Rectal smooth muscle tissue (tissue), 1 donor: ENCODE results near the gene MEAK7.

Experiments used
- H3K27ac ChIP-seq: one replicate; pipeline ENCODE4 v1.7.0; 2013; ENCODE audit warnings: low read depth, low read length, inconsistent platforms
- H3K27me3 ChIP-seq: one replicate; pipeline ENCODE4 v1.7.0; 2013; ENCODE audit warnings: low read length; ENCODE audit not compliant: control insufficient read depth, insufficient read depth
- H3K36me3 ChIP-seq: one replicate; pipeline ENCODE4 v1.7.0; 2013; ENCODE audit warnings: low read length; ENCODE audit not compliant: control insufficient read depth, insufficient read depth
- H3K4me1 ChIP-seq: one replicate; pipeline ENCODE4 v1.7.0; 2013; ENCODE audit warnings: low read length; ENCODE audit not compliant: control insufficient read depth, insufficient read depth
- H3K4me3 ChIP-seq: one replicate; pipeline ENCODE4 v1.7.0; 2013; ENCODE audit warnings: low read length
- H3K9ac ChIP-seq: one replicate; pipeline ENCODE4 v1.7.0; 2013; ENCODE audit warnings: low read length

The MEAK7 gene

DNA sequence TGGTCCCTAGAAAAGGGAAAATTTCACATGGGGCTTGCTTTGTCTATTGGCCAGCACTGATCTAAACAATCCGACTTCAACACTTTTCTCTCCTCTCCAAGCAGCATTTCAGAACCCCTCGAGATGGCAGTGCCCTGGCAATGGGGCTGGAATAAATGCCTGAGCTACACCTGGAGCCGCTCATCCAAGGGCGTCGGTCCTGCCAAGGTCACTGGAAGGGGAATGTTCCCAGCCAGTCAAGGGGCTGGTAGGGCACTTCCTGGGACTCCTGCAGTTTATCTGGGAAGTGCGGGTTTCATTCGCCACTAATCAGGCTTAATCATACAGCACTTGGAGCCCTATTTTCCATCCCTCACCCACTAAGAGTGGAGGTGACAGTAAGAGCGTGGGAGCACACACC lies 17.1 kb downstream of the MEAK7 start:
- Histone ChIP-seq H3K36me3 (peaks cover 5% of the 10 kb centered on the region), H3K27ac (no peak overlapping the region), H3K4me3 (no peak overlapping the region), H3K27me3 (no peaks in the 10 kb centered on the region), H3K4me1 (no peaks in the 10 kb centered on the region), H3K9ac (no peak overlapping the region)

DNA sequence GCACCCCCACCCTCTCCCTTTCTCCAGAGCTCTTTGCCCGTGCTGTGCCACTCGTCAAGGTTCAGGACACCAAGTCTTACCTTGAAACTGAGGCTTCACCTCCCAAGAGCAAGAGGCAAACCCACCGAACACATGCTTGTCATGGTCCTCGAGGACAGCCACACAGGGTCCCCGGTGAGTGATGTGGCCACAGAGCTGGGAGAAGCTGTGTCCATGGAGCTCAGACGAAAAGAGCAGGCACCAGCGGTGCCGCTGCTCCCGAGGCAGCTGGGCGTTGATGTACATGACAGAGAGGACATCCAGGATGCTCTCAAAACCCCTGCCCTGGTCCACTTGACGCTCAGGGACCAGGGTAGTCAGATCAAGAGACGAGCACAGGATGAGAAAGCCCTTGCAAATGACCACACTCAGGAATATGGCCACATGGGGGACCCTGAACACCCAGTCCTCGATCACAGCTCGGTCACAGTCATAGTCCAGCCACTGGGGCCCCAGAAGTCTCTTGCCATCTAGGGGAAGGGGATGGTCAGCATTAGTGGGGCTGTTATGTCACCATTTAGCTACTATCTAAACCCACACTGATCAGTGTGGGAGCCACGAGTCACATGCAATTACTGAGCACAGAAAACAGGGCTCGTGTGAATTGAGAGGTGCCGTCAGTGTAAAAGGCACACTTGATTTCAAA lies 17.8 kb downstream of the MEAK7 start:
- no peaks in the 10 kb centered on the region for H3K27me3 ChIP-seq
- H3K4me3 ChIP-seq: no peak overlapping the region
- H3K36me3 ChIP-seq: peaks cover 5% of the 10 kb centered on the region
- no peak overlapping the region for H3K27ac ChIP-seq
- H3K4me1 ChIP-seq: no peaks in the 10 kb centered on the region
- H3K9ac ChIP-seq: no peak overlapping the region

DNA sequence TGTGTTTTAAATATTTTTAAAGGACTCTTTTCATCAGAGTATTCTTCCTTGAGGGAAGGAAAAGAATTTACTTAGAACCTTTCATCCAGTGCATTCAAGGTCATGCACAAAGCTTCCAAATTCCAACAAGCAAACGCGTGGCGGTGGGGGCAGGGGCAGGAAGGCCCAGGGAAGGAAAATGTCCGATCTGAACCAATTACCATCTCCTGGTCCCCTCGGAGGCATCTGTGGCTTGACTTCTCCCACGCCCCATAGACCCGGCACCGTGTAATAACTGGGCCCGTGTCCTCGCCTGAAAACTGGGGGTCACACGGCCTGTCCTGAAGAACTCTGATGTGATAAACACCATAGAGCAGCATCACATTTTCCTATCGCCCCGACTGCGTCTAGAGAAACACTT lies 18.3 kb downstream of the MEAK7 start:
- Histone ChIP-seq H3K36me3 (peaks cover 5% of the 10 kb centered on the region), H3K4me1 (no peaks in the 10 kb centered on the region), H3K9ac (no peak overlapping the region), H3K27ac (no peak overlapping the region), H3K27me3 (no peaks in the 10 kb centered on the region), H3K4me3 (no peak overlapping the region)

DNA sequence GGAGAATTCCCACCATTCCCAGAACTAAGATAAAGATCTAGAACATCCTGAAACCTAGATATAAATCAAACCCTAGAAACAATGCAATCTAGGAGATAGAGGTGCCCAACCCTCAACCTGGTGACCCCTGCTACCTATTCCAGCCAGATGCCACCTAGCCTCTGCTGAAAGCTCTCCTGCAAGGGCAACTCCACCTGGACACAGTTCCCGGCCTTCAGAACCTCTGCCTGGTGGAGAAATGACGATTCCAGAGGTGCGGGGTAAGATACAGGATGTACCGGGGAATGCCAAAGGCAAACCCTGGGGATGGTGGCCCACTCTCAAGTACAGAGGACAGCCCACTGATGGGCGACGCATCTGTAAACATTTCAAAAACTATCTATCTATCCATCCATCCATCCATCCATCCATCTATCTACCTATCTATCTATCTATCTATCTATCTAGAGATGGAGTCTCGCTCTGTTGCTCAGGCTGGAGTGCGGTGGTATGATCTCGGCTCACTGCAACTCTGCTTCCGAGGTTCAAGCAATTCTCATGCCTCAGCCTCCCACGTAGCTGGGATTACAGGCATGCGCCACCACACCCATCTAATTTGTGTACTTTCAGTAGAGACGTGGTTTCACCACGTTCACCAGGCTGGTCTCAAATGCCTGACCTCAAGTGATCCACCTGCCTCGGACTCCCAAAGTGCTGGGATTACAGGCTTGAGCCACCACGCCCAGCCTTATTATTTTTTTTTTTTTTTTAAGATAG lies 19.0 kb downstream of the MEAK7 start:
- Histone ChIP-seq H3K4me3 (no peak overlapping the region), H3K36me3 (peaks cover 5% of the 10 kb centered on the region), H3K9ac (no peak overlapping the region), H3K27ac (no peak overlapping the region), H3K4me1 (no peaks in the 10 kb centered on the region), H3K27me3 (no peaks in the 10 kb centered on the region)

DNA sequence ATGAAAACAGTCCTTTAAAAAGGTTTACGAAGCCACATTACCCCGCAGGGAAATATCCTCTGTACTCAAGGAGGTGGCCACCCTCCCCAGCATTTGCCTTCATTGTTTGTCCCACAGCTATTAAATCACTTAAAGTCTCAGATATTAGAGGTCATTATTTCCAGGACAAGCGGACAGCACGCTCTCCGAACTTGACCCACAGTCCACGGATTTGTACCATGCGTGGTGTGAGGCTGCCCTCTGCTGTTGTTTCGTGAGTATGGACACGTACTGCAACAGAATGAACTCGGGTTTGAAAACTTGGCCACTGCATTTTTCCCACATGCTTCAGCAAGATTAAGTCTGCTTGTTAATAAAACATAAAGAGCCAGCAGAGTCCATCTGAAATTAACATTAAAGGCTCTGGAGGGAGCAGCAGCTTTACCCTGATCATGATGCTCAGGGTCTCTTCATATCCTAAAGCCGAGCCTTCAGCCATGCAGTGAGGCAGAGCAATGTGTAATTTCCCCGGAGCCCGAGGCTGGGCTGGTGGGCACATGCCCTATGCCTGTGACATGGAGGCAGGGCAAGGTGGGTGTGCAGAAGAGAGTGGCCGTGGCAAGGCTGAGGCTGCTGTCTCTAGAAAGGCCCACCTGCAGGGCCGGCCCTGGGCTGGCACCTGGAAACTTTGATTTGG lies 19.7 kb downstream of the MEAK7 start:
- no peaks in the 10 kb centered on the region for H3K4me1 ChIP-seq
- no peaks in the 10 kb centered on the region for H3K27me3 ChIP-seq
- no peak overlapping the region for H3K4me3 ChIP-seq
- no peak overlapping the region for H3K9ac ChIP-seq
- no peak overlapping the region for H3K27ac ChIP-seq
- peaks cover 4% of the 10 kb centered on the region for H3K36me3 ChIP-seq

DNA sequence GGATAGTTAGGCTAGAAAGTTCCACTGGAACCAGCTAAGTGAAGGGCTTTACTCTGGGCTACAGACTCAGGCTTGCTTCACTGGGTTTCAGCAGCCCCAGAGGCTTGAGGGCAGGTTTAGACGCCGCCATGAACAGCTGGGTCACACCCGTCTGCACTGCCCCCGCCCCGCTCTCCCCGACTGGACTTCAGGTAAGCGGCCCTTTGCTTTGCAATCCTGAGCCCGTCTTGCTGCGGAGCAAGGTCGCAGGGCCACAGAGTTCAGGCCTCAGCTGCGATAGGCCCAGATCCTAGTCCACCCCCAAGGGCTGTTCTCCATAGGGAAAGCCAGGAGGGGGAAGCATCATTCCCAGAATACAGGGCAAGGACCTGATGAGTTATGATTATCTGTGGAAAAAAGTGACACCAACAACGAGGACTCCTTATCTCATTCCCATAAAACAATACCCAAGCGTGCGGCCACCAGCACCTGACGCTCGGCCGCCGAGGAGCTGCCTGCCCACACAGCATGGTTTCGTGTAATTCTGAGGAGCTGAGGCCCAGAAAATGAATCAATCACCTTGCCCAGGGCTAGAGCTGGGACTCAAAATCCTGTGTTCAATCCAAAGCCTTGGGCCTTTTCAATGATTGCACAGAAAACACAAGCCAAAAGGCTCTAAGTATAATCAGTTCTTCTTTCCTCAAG lies 20.4 kb downstream of the MEAK7 start:
- Histone ChIP-seq H3K27me3 (no peaks in the 10 kb centered on the region), H3K9ac (no peak overlapping the region), H3K36me3 (no peaks in the 10 kb centered on the region), H3K4me1 (no peaks in the 10 kb centered on the region), H3K4me3 (no peak overlapping the region), H3K27ac (no peak overlapping the region)

DNA sequence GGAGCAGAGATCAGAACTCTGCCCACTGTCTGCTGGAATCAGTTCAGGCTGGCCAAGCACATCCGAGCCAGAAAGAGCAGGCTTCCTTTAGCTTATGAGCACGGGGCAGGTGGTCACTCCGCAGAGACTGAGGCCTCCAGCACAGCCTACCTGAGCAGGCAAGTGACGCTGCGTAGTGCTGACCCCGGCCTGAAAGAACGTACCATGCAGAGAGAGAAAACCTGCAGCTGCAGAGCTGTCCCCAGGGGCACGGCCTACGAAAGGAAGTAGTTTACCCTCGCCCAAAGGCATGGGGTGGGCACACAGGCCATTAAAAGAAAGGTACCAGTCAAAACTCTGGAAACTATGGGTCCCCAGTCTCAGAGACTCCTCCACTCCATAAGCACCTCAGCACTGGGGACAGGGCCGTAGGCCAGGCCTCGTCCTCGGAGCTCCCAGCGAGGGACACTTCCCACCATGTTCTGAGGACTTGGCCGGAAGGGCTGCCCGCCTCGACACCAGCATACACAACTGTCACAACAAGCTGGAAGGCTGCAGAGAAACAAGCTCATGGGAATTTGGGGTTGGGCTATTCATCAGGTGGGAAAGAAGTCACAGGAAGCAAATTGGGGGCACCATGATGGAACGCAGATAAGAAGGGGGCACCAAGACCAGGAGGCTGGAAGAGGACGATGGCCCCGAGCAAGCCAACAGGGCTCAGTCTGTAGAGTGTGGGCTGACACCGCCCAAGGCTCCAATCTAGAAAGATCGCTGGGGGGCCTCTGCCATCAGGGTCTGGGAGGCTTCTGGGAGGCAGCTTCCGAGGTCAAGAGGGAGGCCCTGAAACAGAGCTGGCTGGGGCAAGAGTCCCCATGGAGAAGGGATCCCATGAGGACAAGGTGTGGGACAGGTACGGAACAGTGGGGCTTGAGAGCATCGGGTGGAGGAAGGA lies 21.2 kb downstream of the MEAK7 start:
- Histone ChIP-seq H3K9ac (no peak overlapping the region), H3K27ac (no peak overlapping the region), H3K27me3 (no peaks in the 10 kb centered on the region), H3K4me3 (no peak overlapping the region), H3K36me3 (no peaks in the 10 kb centered on the region), H3K4me1 (no peaks in the 10 kb centered on the region)

DNA sequence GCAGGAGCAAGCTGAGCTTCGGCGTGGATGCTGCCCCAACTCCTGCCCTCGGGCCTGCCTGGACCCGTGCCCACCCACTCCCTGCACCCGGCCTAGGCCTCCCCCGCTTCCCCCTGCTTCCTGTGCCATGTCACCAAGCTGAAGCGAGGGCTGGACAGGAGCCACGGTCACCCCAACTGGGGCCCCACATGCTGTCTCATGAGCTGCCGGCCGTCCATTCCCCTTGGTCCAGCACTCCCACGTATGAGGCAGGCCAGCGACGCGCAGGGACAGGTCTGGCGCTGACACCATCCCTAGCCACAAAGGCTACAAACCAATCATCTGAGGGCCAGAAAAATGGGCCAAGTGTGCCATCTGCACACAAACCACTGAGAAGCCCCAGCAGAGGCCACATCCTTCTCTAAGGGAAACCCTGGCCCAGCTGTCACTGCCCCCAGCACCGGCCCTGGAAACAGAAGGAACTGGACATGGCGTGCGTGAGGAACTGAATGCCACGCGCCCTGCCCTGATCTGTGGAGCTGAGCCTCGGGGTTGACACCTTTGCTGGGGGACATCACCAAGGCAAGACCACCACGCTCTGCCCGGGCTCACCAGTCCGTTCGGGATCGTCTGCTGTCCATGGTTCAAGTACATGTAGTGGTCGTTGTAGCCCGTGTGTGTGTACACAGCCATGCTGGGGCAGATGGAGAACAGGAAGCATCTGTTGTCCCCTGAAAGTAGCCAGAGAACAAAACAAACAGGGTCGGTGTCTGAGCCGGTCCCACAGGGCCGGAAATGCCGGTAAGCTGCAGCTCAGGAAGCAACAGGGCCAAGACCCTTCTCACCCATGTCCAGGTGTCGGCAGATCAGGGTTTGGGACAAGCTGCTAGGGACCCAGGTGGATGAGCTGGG lies 22.2 kb downstream of the MEAK7 start:
- no peaks in the 10 kb centered on the region for H3K27me3 ChIP-seq
- no peak overlapping the region for H3K27ac ChIP-seq
- H3K4me1 ChIP-seq: no peaks in the 10 kb centered on the region
- H3K4me3 ChIP-seq: no peak overlapping the region
- H3K36me3 ChIP-seq: no peaks in the 10 kb centered on the region
- no peak overlapping the region for H3K9ac ChIP-seq

DNA sequence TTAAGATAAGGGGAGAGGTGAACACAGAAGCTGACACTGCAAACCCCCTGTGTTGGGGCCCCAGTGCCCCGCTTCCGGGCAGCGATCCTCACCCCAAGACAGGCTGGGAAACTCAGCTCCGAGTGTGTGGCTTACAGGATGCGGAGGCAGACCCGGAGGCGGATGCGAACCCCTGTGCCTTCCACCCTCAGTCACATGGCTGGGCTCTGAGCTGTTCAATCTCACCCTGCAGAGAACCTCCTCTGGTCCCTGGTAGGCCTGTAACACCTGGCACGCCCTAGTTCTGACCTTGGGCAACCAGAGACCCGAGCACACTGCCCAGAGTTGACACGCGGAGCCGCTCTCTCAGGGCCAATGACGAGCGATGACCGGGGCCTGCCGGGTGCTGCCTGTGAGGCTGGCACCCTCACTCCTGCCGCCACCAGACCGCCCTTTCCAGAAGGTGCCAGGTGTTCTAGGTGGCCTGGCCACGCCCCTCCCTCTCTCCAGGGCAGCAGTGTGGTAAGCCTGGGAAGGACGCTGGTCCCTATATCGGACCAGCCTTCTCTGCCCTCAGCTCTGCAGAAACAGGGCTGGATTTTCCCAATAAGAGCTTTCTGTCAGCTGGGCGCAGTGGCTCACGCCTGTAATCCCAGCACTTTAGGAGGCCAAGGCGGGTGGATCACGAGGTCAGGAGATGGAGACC lies 23.3 kb downstream of the MEAK7 start:
- Histone ChIP-seq H3K27ac (no peak overlapping the region), H3K36me3 (no peaks in the 10 kb centered on the region), H3K4me3 (no peak overlapping the region)

DNA sequence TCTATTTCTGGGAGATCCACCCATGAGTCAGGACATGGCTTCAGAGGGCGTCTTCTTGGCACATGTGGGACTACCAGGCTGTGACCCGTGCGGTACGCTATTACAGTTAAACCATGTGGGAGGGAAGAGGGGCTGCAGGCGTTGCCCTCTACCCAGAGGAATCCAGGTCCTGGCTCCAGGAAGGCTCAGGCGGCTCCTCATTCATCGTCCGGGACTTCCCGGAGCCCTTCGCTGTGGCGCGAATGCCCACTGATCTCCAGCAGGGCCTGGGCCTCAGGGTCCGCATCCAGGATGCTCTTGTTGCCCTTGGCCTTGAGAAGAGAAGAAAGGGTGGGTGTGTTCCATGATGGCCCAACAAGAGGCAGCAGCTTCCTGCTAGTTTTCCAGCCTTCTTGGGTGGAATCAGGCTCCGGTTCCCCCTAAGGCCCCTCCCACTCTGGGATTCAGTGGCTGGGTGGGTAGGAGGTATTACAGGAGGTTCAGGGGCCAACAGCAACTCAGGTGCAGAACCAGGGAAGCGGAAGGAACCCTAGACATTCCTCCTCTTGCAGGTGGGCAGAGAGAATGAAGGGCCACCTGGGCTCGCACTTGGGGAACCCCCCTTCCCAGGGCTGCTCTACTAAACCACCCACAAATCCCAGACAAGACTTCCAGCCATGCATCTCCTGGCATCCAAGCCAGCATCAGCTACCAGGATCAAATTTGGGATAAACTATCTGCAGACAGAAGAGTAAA lies 24.6 kb downstream of the MEAK7 start:
- Histone ChIP-seq H3K9ac (no peak overlapping the region), H3K27me3 (no peaks in the 10 kb centered on the region), H3K36me3 (no peaks in the 10 kb centered on the region), H3K4me3 (no peak overlapping the region), H3K27ac (no peak overlapping the region), H3K4me1 (no peaks in the 10 kb centered on the region)

More for the DNA sequence above, 23.3 kb downstream of the MEAK7 start:
- Histone ChIP-seq H3K4me1 (no peaks in the 10 kb centered on the region), H3K27me3 (no peaks in the 10 kb centered on the region), H3K9ac (no peak overlapping the region)
